ENCODE data around the gene HRK.

The HRK gene

GRCh38 chr12:116880213-116880816 lies 926 bp downstream of the HRK start:
- Mint-ChIP-seq H3K27ac (no peak overlapping the region), H3K36me3 (ENCODE audit: low read depth) (no peaks in the 10 kb centered on the region), H3K4me1 (peaks cover 48% of the 10 kb centered on the region), H3K9me3 (no peaks in the 10 kb centered on the region), H3K4me3 (peak overlapping the region; percentile 87 to 90 (median 89)), H3K27me3 (ENCODE audit: low read depth) (peaks cover 91% of the 10 kb centered on the region)
- TF ChIP-seq CTCF (IDR thresholded peaks at IDR 0.05; ENCODE audit: unreplicated experiment in 3 of 3), result no peak

GRCh38 chr12:116879509-116880212 lies 1.6 kb downstream of the HRK start:
- peak overlapping the region; percentile 90 for H3K4me3 Mint-ChIP-seq
- H3K9me3 Mint-ChIP-seq, result peaks cover 2% of the 10 kb centered on the region
- no peak for TF ChIP-seq CTCF (IDR thresholded peaks at IDR 0.05; ENCODE audit: unreplicated experiment in 3 of 3)
- no peaks in the 10 kb centered on the region for H3K36me3 Mint-ChIP-seq (ENCODE audit: low read depth)
- H3K4me1 Mint-ChIP-seq, result peaks cover 48% of the 10 kb centered on the region
- peaks cover 92% of the 10 kb centered on the region for H3K27me3 Mint-ChIP-seq (ENCODE audit: low read depth)
- no peak overlapping the region for H3K27ac Mint-ChIP-seq

- H3K4me1 Mint-ChIP-seq, result peaks cover 48% of the 10 kb centered on the region
- peaks cover 92% of the 10 kb centered on the region for H3K27me3 Mint-ChIP-seq (ENCODE audit: low read depth)
- no peaks in the 10 kb centered on the region for H3K36me3 Mint-ChIP-seq (ENCODE audit: low read depth)
- TF ChIP-seq CTCF (IDR thresholded peaks at IDR 0.05; ENCODE audit: unreplicated experiment in 3 of 3), result no peak
- no peak overlapping the region for H3K27ac Mint-ChIP-seq
- peak overlapping the region; percentile 90 for H3K4me3 Mint-ChIP-seq
- H3K9me3 Mint-ChIP-seq, result peaks cover 5% of the 10 kb centered on the region
Measured at GRCh38 chr12:116878567-116879508, 2.4 kb downstream of the HRK start.

- peaks cover 84% of the 10 kb centered on the region for H3K27me3 Mint-ChIP-seq (ENCODE audit: low read depth)
- H3K4me1 Mint-ChIP-seq, result peaks cover 35% of the 10 kb centered on the region
- H3K4me3 Mint-ChIP-seq, result peak overlapping the region; percentile 35 to 67 (median 57)
- peak overlapping the region in 1 of 3 experiments; percentile 28 for H3K27ac Mint-ChIP-seq
- H3K9me3 Mint-ChIP-seq, result peaks cover 8% of the 10 kb centered on the region
- no peaks in the 10 kb centered on the region for H3K36me3 Mint-ChIP-seq (ENCODE audit: low read depth)
- TF ChIP-seq CTCF (IDR thresholded peaks at IDR 0.05; ENCODE audit: unreplicated experiment in 3 of 3), result no peak
Measured at GRCh38 chr12:116876151-116876869, 4.9 kb downstream of the HRK start.

- peaks cover 8% of the 10 kb centered on the region for H3K9me3 Mint-ChIP-seq
- TF ChIP-seq CTCF (IDR thresholded peaks at IDR 0.05; ENCODE audit: unreplicated experiment in 3 of 3), result no peak
- no peak overlapping the region for H3K27ac Mint-ChIP-seq
- H3K27me3 Mint-ChIP-seq (ENCODE audit: low read depth), result peaks cover 76% of the 10 kb centered on the region
- H3K36me3 Mint-ChIP-seq (ENCODE audit: low read depth), result no peaks in the 10 kb centered on the region
- peaks cover 23% of the 10 kb centered on the region for H3K4me1 Mint-ChIP-seq
- H3K4me3 Mint-ChIP-seq, result no peak overlapping the region
Measured at GRCh38 chr12:116874324-116874995, 6.8 kb downstream of the HRK start.

All from nephron (organoid).